Panc1 (cell line): Measurements from ENCODE around the gene GATB. TPM values are rescaled to one million over a fixed set of nuclear protein-coding genes. Genes with fewer than 3 reads are reported as not detected.
A peak's percentile ranks its signal among the peaks of the same experiment; 100 is the strongest.
"Not testable (repeated sequence)": the region's sequence is repeated elsewhere in the genome, so short reads cannot be mapped to it uniquely, and the experiment has no call there.

Source experiments
- ATAC-seq: fragments of 200-7000 bp; cut with Tn5 transposase; 2 replicates; pipeline ENCODE4 v1.9.1; 2020; ENCODE audit warnings: mild to moderate bottlenecking, moderate library complexity
- BruUV-seq: library from RNA; stranded (reverse); fragments of 400-500 nt; replicated peaks from 2 replicates; lab custom pipeline; 2021; lab: Mats Ljungman, UMichigan
- CTCF ChIA-PET: fragments of 300-600 bp; sonication (Branson Sonifier 250); formaldehyde crosslinking; loops from one replicate; lab custom pipeline; 2022; ENCODE audit warnings: antibody characterized with exemption; lab: Charles Lee
- POLR2A ChIA-PET: fragments of 300-600 bp; sonication (Branson Sonifier 250); formaldehyde crosslinking; loops from one replicate; lab custom pipeline; 2022; ENCODE audit warnings: antibody characterized with exemption; lab: Charles Lee
- DNase-seq: peaks from one replicate; pipeline ENCODE4 v3.0.0-alpha.2; 2010; ENCODE audit warnings: low read depth, low spot score
- H3K27ac ChIP-seq: 2 replicates; pipeline ENCODE4 v1.5.1; 2011; ENCODE audit warnings: mild to moderate bottlenecking, low read length, inconsistent platforms
- H3K27me3 ChIP-seq: fragments of 200-500 bp; sonication (Bioruptor generic); 2 replicates; pipeline ENCODE4 v1.6.0; 2014; ENCODE audit warnings: low read length, inconsistent platforms; ENCODE audit not compliant: control insufficient read depth, insufficient read depth
- H3K36me3 ChIP-seq: fragments of 200-500 bp; sonication (Bioruptor generic); 2 replicates; pipeline ENCODE4 v1.5.1; 2014; ENCODE audit warnings: inconsistent platforms, mild to moderate bottlenecking, low read length, moderate library complexity; ENCODE audit not compliant: control insufficient read depth, insufficient read depth
- H3K4me1 ChIP-seq: 2 replicates; pipeline ENCODE4 v1.5.1; 2011; ENCODE audit warnings: inconsistent platforms, mild to moderate bottlenecking, low read length, moderate library complexity; ENCODE audit not compliant: control insufficient read depth, insufficient read depth
- H3K4me3 ChIP-seq, 2 experiments: 2 replicates each; pipeline ENCODE4 v1.5.1; 2011 to 2012; ENCODE audit warnings: low read depth in 2 of 2, low read length in 2 of 2, mild to moderate bottlenecking in 2 of 2, inconsistent platforms in 1 of 2, moderate library complexity in 1 of 2
- H3K9me3 ChIP-seq: fragments of 200-500 bp; sonication (Bioruptor generic); 2 replicates; pipeline ENCODE4 v1.5.1; 2014; ENCODE audit warnings: low read depth, mild to moderate bottlenecking, inconsistent platforms, low read length, moderate library complexity; ENCODE audit not compliant: control insufficient read depth, insufficient read depth
- POLR2AphosphoS5 ChIP-seq: IDR thresholded peaks from 2 replicates; pipeline ENCODE4 v1.6.1; 2012; ENCODE audit warnings: mild to moderate bottlenecking, low read depth, low read length, moderate library complexity
- SIN3A ChIP-seq: IDR thresholded peaks from 2 replicates; pipeline ENCODE4 v1.6.1; 2012; ENCODE audit warnings: low read depth, mild to moderate bottlenecking, low read length, moderate library complexity, borderline replicate concordance; ENCODE audit not compliant: insufficient read depth
- TCF7L2 ChIP-seq: IDR thresholded peaks from 2 replicates; pipeline ENCODE4 v1.6.1; 2011; ENCODE audit warnings: mild to moderate bottlenecking, low read depth, low read length, inconsistent platforms
- in situ Hi-C: cut with HindIII; loops from 2 replicates; pipeline ENCODE4 v1.10.0; 2016; ENCODE audit warnings: low sequenced_read_pairs, low pct_unique_long_range_greater_than_20kb
- intact Hi-C: fragments of 100-400 bp; cut with micrococcal nuclease; formaldehyde crosslinking; loops from one replicate; pipeline ENCODE4 v1.10.0; 2022; ENCODE audit not compliant: unreplicated experiment
- total RNA-seq: library from RNA; stranded (reverse); gene quantifications from one replicate; pipeline ENCODE4 v1.2.1, GENCODE V29; 2021; ENCODE audit not compliant: unreplicated experiment
- TF ChIP-seq, protein P1 (sequence below), 2 experiments: IDR thresholded peaks; 2 replicates each; pipeline ENCODE4 v1.6.1; 2011 to 2012; ENCODE audit warnings: low read depth in 2 of 2, control low read depth in 1 of 2, low read length in 1 of 2, mild to moderate bottlenecking in 1 of 2, moderate library complexity in 1 of 2; ENCODE audit not compliant: insufficient read depth in 1 of 2
- TF ChIP-seq, protein P2 (sequence below): fragments of 450-650 bp; IDR thresholded peaks from 2 replicates; pipeline ENCODE4 v1.5.1; 2017; ENCODE audit warnings: mild to moderate bottlenecking

The GATB gene
- total RNA-seq, 1 experiment from 2014 or later = 9.7 TPM

DNA sequence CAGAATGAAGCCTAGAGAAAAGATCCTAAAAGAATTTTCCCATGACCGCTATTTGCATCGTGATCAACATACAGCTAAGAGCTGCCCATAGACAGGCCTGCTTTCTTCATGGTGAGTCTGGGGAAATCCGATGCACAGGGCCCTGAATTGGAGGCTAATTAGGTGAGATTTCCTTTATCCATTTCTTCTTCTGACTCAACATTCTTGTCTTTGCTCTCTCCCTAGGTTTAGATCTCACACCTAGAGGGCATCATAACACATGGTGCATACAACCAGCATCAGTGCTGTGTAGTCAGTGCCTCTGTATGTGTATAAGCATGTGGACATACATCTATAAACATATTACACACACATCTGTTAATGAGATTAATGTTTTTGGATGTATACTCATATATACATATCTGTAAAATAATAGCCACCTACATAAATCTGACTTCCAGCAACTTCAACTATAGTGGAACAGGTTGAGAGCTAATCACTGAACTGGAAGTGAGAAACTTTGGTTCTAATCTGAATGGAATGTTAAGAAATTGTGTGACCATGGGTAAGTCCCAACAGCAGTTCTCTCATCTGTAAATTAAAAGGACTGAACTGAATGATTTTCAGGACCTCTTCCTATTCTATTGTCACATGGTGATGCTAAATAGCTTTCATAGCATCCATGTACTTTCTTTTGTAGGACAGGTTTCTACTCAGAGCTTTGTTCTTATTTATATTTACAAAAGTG, 17.5 kb downstream of the GATB start:
- H3K4me1 ChIP-seq = no peaks in the 10 kb centered on the region
- no peaks in the 10 kb centered on the region for H3K27me3 ChIP-seq
- ATAC-seq (no peak), DNase-seq (no peak)
- BruUV-seq = no TSS peak
- H3K36me3 ChIP-seq = no peaks in the 10 kb centered on the region
- in situ Hi-C loops (no loop called here), intact Hi-C loops (no loop called here)
- CTCF ChIA-PET = no interaction called here
- no peak for TF ChIP-seq POLR2AphosphoS5
- TF ChIP-seq, protein P1, sequence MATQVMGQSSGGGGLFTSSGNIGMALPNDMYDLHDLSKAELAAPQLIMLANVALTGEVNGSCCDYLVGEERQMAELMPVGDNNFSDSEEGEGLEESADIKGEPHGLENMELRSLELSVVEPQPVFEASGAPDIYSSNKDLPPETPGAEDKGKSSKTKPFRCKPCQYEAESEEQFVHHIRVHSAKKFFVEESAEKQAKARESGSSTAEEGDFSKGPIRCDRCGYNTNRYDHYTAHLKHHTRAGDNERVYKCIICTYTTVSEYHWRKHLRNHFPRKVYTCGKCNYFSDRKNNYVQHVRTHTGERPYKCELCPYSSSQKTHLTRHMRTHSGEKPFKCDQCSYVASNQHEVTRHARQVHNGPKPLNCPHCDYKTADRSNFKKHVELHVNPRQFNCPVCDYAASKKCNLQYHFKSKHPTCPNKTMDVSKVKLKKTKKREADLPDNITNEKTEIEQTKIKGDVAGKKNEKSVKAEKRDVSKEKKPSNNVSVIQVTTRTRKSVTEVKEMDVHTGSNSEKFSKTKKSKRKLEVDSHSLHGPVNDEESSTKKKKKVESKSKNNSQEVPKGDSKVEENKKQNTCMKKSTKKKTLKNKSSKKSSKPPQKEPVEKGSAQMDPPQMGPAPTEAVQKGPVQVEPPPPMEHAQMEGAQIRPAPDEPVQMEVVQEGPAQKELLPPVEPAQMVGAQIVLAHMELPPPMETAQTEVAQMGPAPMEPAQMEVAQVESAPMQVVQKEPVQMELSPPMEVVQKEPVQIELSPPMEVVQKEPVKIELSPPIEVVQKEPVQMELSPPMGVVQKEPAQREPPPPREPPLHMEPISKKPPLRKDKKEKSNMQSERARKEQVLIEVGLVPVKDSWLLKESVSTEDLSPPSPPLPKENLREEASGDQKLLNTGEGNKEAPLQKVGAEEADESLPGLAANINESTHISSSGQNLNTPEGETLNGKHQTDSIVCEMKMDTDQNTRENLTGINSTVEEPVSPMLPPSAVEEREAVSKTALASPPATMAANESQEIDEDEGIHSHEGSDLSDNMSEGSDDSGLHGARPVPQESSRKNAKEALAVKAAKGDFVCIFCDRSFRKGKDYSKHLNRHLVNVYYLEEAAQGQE (IDR thresholded peaks at IDR 0.05; ENCODE audit: insufficient read depth in 1 of 2, low read depth in 2 of 2, low read length in 1 of 2) = no peak
- TF ChIP-seq, protein P2, sequence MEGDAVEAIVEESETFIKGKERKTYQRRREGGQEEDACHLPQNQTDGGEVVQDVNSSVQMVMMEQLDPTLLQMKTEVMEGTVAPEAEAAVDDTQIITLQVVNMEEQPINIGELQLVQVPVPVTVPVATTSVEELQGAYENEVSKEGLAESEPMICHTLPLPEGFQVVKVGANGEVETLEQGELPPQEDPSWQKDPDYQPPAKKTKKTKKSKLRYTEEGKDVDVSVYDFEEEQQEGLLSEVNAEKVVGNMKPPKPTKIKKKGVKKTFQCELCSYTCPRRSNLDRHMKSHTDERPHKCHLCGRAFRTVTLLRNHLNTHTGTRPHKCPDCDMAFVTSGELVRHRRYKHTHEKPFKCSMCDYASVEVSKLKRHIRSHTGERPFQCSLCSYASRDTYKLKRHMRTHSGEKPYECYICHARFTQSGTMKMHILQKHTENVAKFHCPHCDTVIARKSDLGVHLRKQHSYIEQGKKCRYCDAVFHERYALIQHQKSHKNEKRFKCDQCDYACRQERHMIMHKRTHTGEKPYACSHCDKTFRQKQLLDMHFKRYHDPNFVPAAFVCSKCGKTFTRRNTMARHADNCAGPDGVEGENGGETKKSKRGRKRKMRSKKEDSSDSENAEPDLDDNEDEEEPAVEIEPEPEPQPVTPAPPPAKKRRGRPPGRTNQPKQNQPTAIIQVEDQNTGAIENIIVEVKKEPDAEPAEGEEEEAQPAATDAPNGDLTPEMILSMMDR = 0 out of 2 replicates have a peak, but pooled peaks have one; percentile 2
- TF ChIP-seq TCF7L2 = no peak
- no peak overlapping the region for H3K27ac ChIP-seq
- POLR2A ChIA-PET = no interaction called here
- no peaks in the 10 kb centered on the region for H3K9me3 ChIP-seq
- no peak overlapping the region for H3K4me3 ChIP-seq

DNA sequence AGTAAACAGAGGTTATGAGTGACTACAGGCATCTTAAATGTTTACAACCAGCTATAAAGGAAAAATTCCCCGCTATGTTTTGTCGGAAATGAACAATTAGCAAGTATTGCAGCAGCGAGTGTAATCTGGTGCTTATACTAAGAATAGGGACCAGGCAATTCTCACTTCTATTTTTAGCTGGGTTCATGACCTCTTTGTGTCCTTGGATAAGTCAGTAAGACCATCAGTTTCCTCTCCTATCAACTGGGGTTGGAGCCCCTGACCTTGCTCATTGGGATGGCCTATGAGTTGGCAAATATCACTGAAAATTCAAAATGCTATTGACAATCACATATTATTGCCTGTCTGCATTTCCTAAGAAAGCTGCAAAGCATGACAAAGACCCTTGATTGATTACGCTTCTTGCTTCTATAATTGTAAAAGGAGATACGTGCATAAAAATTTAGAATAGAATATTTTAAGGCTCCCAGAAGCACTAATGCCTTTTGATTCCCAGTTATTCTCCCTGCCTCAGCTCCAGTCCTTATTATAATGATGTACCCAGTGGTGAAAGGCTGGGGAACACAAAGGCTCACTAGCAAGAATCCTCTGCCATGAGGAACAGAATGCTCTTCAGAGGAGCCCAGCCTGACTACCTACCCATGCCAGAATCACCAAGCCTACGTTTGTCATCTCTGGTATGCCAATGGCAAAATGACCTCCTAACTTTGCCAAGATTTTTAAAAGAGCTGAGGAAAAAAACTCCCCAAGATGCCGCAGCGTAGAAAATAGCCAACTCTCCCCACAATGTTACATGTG, 21.9 kb downstream of the GATB start:
- no peak overlapping the region for H3K27ac ChIP-seq
- in situ Hi-C loops (no loop called here), intact Hi-C loops (no loop called here)
- CTCF ChIA-PET = no interaction called here
- H3K27me3 ChIP-seq = no peaks in the 10 kb centered on the region
- H3K9me3 ChIP-seq = no peaks in the 10 kb centered on the region
- POLR2A ChIA-PET = no interaction called here
- no peaks in the 10 kb centered on the region for H3K36me3 ChIP-seq
- H3K4me1 ChIP-seq = no peaks in the 10 kb centered on the region
- DNase-seq (no peak), ATAC-seq (no peak)
- no TSS peak for BruUV-seq
- H3K4me3 ChIP-seq = no peak overlapping the region
- TF ChIP-seq, protein P1 (IDR thresholded peaks at IDR 0.05; ENCODE audit: insufficient read depth in 1 of 2, low read depth in 2 of 2, low read length in 1 of 2) = no peak
- TF ChIP-seq SIN3A = no peak
- TF ChIP-seq, protein P2 = no peak
- no peak for TF ChIP-seq TCF7L2
- no peak for TF ChIP-seq POLR2AphosphoS5

DNA sequence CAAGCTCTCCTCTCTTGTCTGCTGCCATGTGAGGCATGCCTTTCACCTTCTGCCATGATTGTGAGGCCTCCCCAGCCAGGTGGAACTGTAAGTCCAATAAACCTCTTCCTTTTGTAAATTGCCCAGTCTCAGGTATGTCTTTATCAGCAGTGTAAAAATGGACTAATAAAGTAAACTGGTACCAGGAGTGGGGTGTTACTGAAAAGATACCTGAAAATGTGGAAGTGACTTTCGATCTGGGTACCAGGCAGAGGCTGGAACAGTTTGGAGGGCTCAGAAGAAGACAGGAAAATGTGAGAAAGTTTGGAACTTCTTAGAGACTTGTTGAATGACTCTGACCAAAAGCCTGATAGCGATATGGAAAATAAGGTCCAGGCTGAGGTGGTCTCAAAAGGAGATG, 24.0 kb downstream of the GATB start:
- ATAC-seq, BruUV-seq, H3K9me3 ChIP-seq, H3K36me3 ChIP-seq, H3K4me1 ChIP-seq, H3K27me3 ChIP-seq, DNase-seq, POLR2A ChIA-PET, in situ Hi-C loops, CTCF ChIA-PET, intact Hi-C loops, H3K27ac ChIP-seq, H3K4me3 ChIP-seq: not testable (repeated sequence)
